GM19099 (cell line): ENCODE measurements around the gene RNF212.

Experiments
- POLR2A ChIP-seq: IDR thresholded peaks from 3 replicates; pipeline ENCODE4 v1.6.1; 2011; ENCODE audit warnings: low read depth; ENCODE audit not compliant: insufficient read length; ENCODE audit errors: extremely low read depth

The RNF212 gene

DNA sequence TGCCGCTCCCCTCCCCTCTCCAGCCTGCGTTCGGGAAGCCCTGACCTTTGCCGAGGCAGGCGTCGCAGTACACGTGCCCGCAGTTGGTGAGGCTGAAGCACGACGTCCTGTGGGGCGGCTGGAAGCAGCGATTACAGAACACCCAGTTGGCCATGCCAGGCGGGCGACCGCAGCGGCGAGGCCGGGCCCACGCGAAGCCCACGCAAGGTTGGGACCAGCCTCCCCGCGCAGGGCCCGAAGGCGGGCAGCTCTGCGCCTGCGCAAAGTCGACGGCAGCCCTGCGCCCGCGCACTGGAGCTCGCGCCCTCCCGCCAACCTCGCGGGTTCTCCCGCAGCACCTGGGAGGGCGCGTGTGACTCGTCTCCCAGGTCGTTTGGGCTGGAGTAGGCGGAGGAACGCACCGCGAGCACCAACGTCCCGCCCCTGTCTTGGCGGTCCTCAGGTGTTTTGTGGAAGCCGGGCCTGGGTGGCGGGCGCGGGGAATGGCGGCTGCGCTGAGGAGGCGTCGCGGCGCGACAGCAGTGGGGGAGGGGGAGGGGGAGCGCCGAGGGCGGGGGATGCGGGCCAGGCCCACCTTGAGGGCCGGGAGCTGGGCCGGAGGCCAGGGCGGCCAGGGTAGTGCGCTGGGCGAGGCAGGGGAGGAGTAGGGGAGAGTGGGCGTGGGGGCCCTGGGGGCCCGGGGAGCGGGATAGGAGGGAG, at the start of gene RNF212:
Gene RNF212 (minus strand): TSS at position 254 of the 699 bp plus-strand sequence. CDS start 100 bp downstream, at position 154.
- TF ChIP-seq POLR2A, result no peak

DNA sequence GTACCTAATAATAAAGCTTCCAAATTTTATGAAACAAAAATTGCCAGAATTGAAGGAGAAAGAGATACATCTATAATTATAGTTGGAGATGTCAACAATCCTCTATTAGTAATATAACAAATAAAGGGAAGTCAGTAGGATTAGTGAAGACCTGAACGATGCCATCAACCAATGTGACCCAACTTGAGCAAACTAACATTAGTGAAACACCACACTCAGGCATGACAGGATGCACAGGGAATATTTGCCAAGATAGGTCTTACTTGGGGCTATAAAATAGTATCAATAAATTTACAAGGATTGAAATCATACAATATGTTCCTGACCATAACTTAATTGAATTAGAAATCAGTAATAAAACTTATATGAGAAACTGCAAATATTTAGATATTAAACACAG, 47.0 kb upstream of the RNF212 start:
- TF ChIP-seq POLR2A, result no peak

- TF ChIP-seq POLR2A, result no peak
Measured at GRCh38 chr4:1156069-1156468, 42.7 kb upstream of the RNF212 start.

GRCh38 chr4:1155314-1155713, 42.0 kb upstream of the RNF212 start:
- no peak for TF ChIP-seq POLR2A

- no peak for TF ChIP-seq POLR2A
Measured at GRCh38 chr4:1154523-1155182, 41.3 kb upstream of the RNF212 start.

GRCh38 chr4:1154126-1154522, 40.8 kb upstream of the RNF212 start:
- TF ChIP-seq POLR2A, result no peak

- TF ChIP-seq POLR2A, result no peak
Measured at GRCh38 chr4:1153567-1154090, 40.3 kb upstream of the RNF212 start.

- no peak for TF ChIP-seq POLR2A
Measured at GRCh38 chr4:1152290-1152689, 38.9 kb upstream of the RNF212 start.

- no peak for TF ChIP-seq POLR2A
Measured at GRCh38 chr4:1151541-1151940, 38.2 kb upstream of the RNF212 start.

- no peak for TF ChIP-seq POLR2A
Measured at GRCh38 chr4:1150875-1151274, 37.5 kb upstream of the RNF212 start.

GRCh38 chr4:1139860-1140259, 26.5 kb upstream of the RNF212 start:
- no peak for TF ChIP-seq POLR2A

- TF ChIP-seq POLR2A, result no peak
Measured at GRCh38 chr4:1137850-1138249, 24.5 kb upstream of the RNF212 start.

DNA sequence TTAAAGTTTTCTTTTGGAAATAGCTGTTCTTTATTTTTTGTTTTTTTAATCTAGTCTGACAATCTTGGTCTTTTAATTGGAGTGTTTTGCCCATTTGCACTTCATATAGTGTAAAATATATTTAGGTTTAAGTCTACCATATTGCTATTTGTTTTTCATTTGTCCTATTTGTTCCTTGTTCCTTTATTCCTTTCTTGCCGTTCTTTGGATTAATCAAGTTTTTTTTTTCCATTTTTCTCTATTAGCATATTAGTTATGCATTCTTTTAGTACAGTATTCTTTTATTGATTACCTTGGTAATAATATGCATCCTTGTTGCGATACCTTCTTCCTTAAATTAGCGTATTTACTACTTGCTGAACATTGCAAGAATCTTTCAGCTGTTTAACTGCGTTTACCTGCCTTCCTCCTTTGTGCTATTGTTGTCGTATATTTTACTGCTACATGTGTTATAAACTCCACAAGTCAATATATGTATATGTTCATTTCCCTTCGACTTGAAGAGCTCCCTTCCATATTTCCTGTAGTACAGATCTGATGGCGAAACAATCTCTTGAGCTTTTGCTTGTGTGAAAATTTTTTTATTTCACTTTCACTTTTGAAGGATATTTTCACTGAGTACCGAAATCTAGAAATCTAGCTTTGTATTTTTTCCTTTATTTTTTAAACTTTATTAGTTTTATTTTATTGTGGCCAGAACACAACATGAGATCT, 23.9 kb upstream of the RNF212 start:
- no peak for TF ChIP-seq POLR2A

- TF ChIP-seq POLR2A, result no peak
Measured at GRCh38 chr4:1136048-1136447, 22.7 kb upstream of the RNF212 start.

- TF ChIP-seq POLR2A, result no peak
Measured at GRCh38 chr4:1133033-1133432, 19.7 kb upstream of the RNF212 start.

- no peak for TF ChIP-seq POLR2A
Measured at GRCh38 chr4:1130316-1131186, 17.2 kb upstream of the RNF212 start.

- no peak for TF ChIP-seq POLR2A
Measured at GRCh38 chr4:1126506-1126905, 13.1 kb upstream of the RNF212 start.
